GM13977 (cell line): ENCODE measurements around the gene PSMD11.

Experiments
- DNase-seq: peaks from one replicate; pipeline ENCODE4 v3.0.0; 2012; ENCODE audit warnings: low spot score
- in situ Hi-C: fragments of 300-500 bp; cut with MboI; formaldehyde crosslinking; loops from one replicate; pipeline ENCODE4 v1.12.0; 2022; ENCODE audit warnings: low sequenced_read_pairs, low pct_unique_long_range_greater_than_20kb, mixed read lengths, inconsistent platforms; ENCODE audit not compliant: unreplicated experiment
- TF ChIP-seq, protein P1 (sequence below): IDR thresholded peaks from 2 replicates; pipeline ENCODE4 v1.5.1; 2012; ENCODE audit warnings: mild to moderate bottlenecking, control low read depth; ENCODE audit not compliant: insufficient read depth; ENCODE audit errors: extremely low read depth, missing control alignments

The PSMD11 gene

DNA sequence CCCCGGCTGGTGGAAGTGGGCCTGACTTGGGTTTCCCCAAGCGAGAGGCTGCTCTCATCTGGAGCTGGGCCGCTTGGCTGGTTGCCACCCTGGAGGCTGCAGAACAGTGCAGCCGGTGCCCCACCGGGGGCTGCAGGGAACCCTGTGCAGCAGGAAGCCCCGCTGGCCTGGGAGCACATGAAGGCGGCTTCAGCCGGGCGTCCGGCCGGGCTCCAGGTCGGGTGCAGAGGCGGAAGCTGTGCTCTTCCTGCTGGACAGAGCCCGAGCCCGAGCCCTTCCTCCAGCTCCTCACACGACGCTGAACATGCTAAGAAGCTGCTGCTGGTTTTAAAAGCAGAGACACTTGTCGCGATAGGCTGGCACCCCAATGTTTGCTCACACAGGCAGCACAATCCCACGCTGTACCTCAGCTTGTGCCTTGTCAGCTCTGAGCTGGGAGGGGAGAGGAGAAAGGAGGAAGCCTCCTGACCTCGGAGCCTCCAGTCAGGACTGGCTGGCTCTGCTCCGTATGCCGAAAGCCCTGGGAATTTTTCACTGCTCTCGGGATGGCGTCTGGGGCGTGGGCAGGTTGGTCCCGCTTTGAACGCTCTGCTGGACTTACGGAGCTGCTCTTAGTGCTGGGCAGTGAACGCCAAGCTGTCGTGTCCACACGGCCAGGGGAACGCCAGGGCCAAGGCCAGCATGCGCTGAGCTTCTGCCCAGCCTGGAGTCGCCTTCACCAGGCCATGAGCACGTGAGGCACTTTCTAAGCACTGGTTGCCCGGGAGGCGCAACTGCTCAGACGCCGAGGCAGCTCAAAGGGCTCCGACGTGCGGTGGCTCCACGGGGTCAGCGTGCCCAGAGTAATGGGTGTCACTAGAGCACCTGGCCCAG, 51.3 kb downstream of the PSMD11 start:
- in situ Hi-C loops = loop anchor here (25.0 kb wide), 1 partner anchor 117 kb away; no protein-coding TSS in a partner anchor
- TF ChIP-seq, protein P1, sequence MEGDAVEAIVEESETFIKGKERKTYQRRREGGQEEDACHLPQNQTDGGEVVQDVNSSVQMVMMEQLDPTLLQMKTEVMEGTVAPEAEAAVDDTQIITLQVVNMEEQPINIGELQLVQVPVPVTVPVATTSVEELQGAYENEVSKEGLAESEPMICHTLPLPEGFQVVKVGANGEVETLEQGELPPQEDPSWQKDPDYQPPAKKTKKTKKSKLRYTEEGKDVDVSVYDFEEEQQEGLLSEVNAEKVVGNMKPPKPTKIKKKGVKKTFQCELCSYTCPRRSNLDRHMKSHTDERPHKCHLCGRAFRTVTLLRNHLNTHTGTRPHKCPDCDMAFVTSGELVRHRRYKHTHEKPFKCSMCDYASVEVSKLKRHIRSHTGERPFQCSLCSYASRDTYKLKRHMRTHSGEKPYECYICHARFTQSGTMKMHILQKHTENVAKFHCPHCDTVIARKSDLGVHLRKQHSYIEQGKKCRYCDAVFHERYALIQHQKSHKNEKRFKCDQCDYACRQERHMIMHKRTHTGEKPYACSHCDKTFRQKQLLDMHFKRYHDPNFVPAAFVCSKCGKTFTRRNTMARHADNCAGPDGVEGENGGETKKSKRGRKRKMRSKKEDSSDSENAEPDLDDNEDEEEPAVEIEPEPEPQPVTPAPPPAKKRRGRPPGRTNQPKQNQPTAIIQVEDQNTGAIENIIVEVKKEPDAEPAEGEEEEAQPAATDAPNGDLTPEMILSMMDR = no peak
- no peak for DNase-seq

DNA sequence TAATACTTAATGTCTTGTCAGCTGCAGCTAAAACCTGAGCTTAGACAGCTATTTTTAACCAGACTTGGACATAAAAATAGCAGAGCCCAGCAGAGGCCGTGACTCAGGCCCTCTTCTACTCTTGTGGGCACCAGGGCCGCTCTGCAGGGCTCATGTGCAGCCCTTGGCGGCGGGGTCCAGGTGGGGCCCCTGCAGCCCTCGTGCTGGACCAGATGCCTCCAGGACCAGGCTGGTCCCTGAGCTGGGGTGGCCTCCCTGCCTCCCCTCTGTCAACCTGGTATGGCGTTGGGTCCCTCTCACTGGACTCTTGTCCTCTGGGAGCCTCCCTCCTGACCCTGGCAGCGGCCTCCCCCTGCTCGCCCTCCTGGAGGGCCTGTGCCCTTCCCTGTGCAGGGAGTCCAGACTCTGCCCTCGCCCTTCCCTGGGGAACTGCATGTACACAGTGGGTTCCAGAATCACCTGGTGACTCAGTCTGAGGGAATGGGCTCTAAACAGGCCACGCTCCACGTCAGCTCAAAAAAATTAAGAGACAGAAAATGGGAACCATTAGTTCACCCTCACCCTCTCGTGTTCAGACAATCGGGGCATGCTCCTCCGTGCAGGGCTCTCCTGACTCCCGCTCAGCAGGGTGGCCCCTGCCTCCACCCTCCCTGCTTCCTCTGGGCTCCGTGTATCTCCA, 52.2 kb downstream of the PSMD11 start:
- in situ Hi-C loops = loop anchor here (25.0 kb wide), 1 partner anchor 116 kb away; no protein-coding TSS in a partner anchor
- TF ChIP-seq, protein P1 = no peak
- DNase-seq = no peak

DNA sequence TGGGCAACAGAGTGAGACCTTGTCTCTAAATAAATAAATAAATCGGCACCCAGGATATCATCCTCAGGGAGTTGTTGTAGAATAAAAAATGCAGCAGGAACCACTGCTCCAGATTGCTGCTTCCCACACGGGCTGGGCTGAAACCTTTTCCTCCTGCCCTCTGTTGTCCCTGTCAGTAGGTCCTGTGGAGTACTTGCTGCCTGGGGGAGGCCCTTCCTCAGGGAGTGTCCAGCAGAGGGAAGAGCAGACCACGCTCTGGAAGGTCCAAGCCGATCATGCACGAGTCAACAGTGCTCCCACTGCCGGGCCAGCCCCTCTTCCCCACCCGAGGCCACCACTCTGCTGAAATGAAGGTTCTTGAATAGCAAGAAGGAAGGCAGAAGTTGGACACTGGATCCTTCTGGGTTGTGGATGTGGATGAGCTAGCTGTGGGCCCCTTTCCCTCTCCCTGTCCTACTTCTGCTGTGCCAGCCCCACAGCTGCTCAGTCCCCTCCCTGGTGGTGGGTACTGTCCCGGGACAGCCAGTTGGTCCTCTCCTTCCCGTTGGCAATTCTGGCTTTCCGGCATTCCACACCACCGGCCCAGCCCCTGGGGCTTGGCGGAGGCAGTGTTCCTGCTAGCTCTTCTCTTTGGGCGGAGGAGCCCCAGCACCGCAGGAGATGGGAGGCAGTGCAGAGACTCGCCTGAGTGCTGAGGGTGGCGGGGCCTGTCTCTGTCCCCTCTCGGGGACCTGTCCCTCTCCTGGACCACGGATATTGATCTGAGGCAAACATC, 53.3 kb downstream of the PSMD11 start:
- TF ChIP-seq, protein P1 = peak; percentile 18
- in situ Hi-C loops = loop anchor here (25.0 kb wide), 1 partner anchor 115 kb away; no protein-coding TSS in a partner anchor
- DNase-seq = no peak

DNA sequence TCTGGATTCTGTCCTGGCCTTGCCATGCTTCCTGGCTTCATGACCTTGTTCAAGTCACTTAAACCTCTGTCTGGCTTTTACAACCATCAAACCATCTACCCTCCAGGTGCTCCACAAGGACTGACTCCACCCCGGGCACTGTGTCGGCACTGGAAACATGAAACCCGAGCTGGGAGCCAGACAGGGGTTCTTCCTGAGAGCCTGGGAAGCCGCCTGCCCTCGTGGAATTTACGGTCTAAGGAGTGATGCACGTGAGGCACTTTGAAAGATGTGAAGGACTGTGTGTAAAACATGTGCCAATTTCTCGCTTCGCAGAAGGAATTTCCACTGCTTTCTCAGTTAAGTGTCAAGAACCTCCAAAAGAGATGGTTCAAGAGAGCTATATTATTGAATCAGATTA, 54.1 kb downstream of the PSMD11 start:
- TF ChIP-seq, protein P1 = no peak
- in situ Hi-C loops = loop anchor here (25.0 kb wide), 1 partner anchor 114 kb away; no protein-coding TSS in a partner anchor
- no peak for DNase-seq

DNA sequence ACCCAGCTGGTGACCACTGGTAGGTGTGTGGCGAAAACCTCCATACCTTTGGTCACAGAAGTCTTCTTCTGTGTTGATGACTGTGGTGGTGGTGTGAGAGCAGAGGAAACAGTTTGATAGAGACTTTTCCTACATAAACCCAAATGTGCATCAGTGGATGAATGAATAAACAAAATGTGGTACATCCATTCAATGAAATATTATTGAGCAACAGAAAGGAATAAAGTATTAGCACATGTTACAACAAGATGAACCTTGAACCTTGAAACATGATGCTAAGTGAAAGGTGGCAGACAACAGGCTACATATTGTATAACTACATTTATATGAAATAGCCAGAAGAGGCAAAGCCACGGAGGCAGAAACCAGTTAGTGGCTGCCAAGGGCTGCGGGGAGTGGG, 57.7 kb downstream of the PSMD11 start:
- TF ChIP-seq, protein P1 = no peak
- in situ Hi-C loops = no loop called here
- DNase-seq = no peak

DNA sequence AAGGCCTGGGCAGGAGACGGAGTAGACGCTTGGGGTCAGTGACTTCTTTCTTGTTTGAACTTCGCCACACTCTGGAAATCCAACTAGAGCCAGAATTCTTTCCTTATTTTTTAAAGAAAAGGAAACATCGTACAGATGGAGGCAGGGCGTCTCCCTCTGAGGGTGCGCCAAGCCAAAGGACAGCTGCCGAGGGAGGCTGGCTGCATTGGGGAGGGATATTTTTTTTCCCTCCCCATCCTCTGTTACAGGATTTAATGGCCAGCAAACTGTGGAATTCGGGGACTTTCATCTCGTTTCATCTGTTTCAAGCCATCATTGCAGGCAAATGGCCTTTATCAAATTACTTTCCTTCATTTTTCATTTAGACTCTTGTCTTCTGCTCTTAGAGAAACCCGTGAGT, 58.4 kb downstream of the PSMD11 start:
- in situ Hi-C loops = no loop called here
- TF ChIP-seq, protein P1 = no peak
- no peak for DNase-seq
